GM18517 (cell line): ENCODE data around the gene ZNF615.
"Not testable (repeated sequence)": the region's sequence is repeated elsewhere in the genome, so short reads cannot be mapped to it uniquely, and the experiment has no call there.

ENCODE experiments used
- ATAC-seq: cut with Tn5 transposase; IDR thresholded peaks from one replicate; pipeline ENCODE4 v1.9.1; 2021; ENCODE audit warnings: mild to moderate bottlenecking, moderate library complexity; ENCODE audit not compliant: unreplicated experiment

ZNF615 gene

GRCh38 chr19:52007806-52008557 lies at the start of gene ZNF615:
Gene ZNF615 (minus strand): TSS chr19:52008211. CDS start chr19:52003711, 4,500 bp downstream.
- ATAC-seq: peak; percentile 82

- ATAC-seq: not testable (repeated sequence)
These were observed 48.5 kb upstream of the ZNF615 start for GRCh38 chr19:52056480-52056879.

GRCh38 chr19:52051736-52052135 lies 43.7 kb upstream of the ZNF615 start:
- not testable (repeated sequence) for ATAC-seq

GRCh38 chr19:52048555-52049501 lies 40.8 kb upstream of the ZNF615 start, which contains the start of gene ZNF432:
Gene ZNF432 (minus strand): TSS chr19:52048838. CDS start chr19:52046868, 1,970 bp downstream.
- ATAC-seq: peak; percentile 78

- no peak for ATAC-seq
These were observed 31.2 kb upstream of the ZNF615 start for GRCh38 chr19:52039169-52039568.

GRCh38 chr19:52034051-52034728 lies 26.2 kb upstream of the ZNF615 start:
- ATAC-seq: no peak

GRCh38 chr19:52028780-52029123 lies 20.7 kb upstream of the ZNF615 start:
- ATAC-seq: no peak

- peak; percentile 65 for ATAC-seq
These were observed 20.2 kb upstream of the ZNF615 start, which contains the start of gene ZNF614 for GRCh38 chr19:52028027-52028779. Gene ZNF614 (minus strand): TSS chr19:52028379. CDS start chr19:52025745, 2,634 bp downstream.

GRCh38 chr19:52026255-52026990 lies 18.4 kb upstream of the ZNF615 start:
- not testable (repeated sequence) for ATAC-seq

GRCh38 chr19:52024478-52024877 lies 16.5 kb upstream of the ZNF615 start:
- not testable (repeated sequence) for ATAC-seq

- no peak for ATAC-seq
These were observed 14.2 kb upstream of the ZNF615 start for GRCh38 chr19:52022193-52022592.

- ATAC-seq: no peak
These were observed 12.5 kb upstream of the ZNF615 start for GRCh38 chr19:52020506-52020905.

- ATAC-seq: no peak
These were observed 2.7 kb upstream of the ZNF615 start for GRCh38 chr19:52010674-52011073.

- no peak for ATAC-seq
These were observed 583 bp downstream of the ZNF615 start for GRCh38 chr19:52007451-52007805.

- no peak for ATAC-seq
These were observed 13.9 kb downstream of the ZNF615 start for GRCh38 chr19:51994048-51994644.

- no peak for ATAC-seq
These were observed 14.6 kb downstream of the ZNF615 start for GRCh38 chr19:51993422-51993821.

GRCh38 chr19:51986309-51987291 lies 21.4 kb downstream of the ZNF615 start, which contains the start of gene ZNF350:
Gene ZNF350 (minus strand): TSS chr19:51986840. CDS start chr19:51974360, 12,480 bp downstream.
- peak; percentile 91 for ATAC-seq

- ATAC-seq: no peak
These were observed 24.6 kb downstream of the ZNF615 start for GRCh38 chr19:51983361-51983760.
